ENCODE data around the gene LRRK1. TPM values are rescaled to one million over a fixed set of nuclear protein-coding genes. Genes with fewer than 3 reads are reported as not detected.
A peak's percentile ranks its signal among the peaks of the same experiment; 100 is the strongest.

LRRK1 gene
- total and polyA plus RNA-seq, 2 of the 13 experiments (the other 11 are each of a cell fraction or from before 2014, with no cell fraction given), result 0.13 to 1.2 TPM

GRCh38 chr15:101068961-101069653, 149.9 kb downstream of the LRRK1 start (continued):
- TF ChIP-seq NFATC3 (CRISPR knock-in tag; IDR thresholded peaks at IDR 0.05) (no peak), ZGPAT (CRISPR knock-in tag; IDR thresholded peaks at IDR 0.05) (peak; percentile 48; the same call in 1 of the 2 replicates), PITX1 (CRISPR knock-in tag; IDR thresholded peaks at IDR 0.05) (no peak), TEAD3 (CRISPR knock-in tag; optimal IDR thresholded peaks at IDR 0.05; ENCODE audit: borderline replicate concordance) (peak; percentile 86), ZFY (CRISPR knock-in tag; IDR thresholded peaks at IDR 0.05) (peak; percentile 73), ZSCAN21 (CRISPR knock-in tag; IDR thresholded peaks at IDR 0.05; ENCODE audit: borderline replicate concordance) (peak; percentile 79; the same call in 1 of the 2 replicates), ZFP90 (CRISPR knock-in tag; IDR thresholded peaks at IDR 0.05; ENCODE audit: borderline replicate concordance) (0 out of 2 replicates have a peak, but pooled peaks have one; percentile 32), ZNF33B (CRISPR knock-in tag; IDR thresholded peaks at IDR 0.05) (no peak), ZNF276 (CRISPR knock-in tag; IDR thresholded peaks at IDR 0.05; ENCODE audit: low read depth) (peak; percentile 20; the same call in 1 of the 2 replicates), HMGXB4 (CRISPR knock-in tag; IDR thresholded peaks at IDR 0.05; ENCODE audit: borderline replicate concordance in 1 of 2, low read depth in 1 of 2) (peak in 1 of 2 experiments; percentile 57; a peak in 2 of 4 replicates), ETV5 (CRISPR knock-in tag; IDR thresholded peaks at IDR 0.05; ENCODE audit: borderline replicate concordance) (peak; percentile 62; the same call in 1 of the 2 replicates), YEATS4 (CRISPR knock-in tag; IDR thresholded peaks at IDR 0.05; ENCODE audit: borderline replicate concordance) (0 out of 2 replicates have a peak, but pooled peaks have one; percentile 51), BCL6 (CRISPR knock-in tag; IDR thresholded peaks at IDR 0.05) (peak; percentile 33; the same call in 1 of the 2 replicates), ZNF253 (CRISPR knock-in tag; IDR thresholded peaks at IDR 0.05; ENCODE audit: borderline replicate concordance) (no peak), ZNF784 (CRISPR knock-in tag; IDR thresholded peaks at IDR 0.05; ENCODE audit: borderline replicate concordance) (no peak), SIX1 (CRISPR knock-in tag; IDR thresholded peaks at IDR 0.05; ENCODE audit: borderline replicate concordance) (peak; percentile 58; the same call in 1 of the 2 replicates), ZSCAN5A (CRISPR knock-in tag; IDR thresholded peaks at IDR 0.05; ENCODE audit: borderline replicate concordance) (no peak), MNT (IDR thresholded peaks at IDR 0.05) (no peak)
